BLaER1 treated with 17β-estradiol and CSF1 and Interleukin-3, amounts not matched to agents 10 nM and 100 nM (cell line): ENCODE data around the gene MTARC1.
A peak's percentile ranks its signal among the peaks of the same experiment; 100 is the strongest.

Experiments used
- H3K27ac ChIP-seq, 11 experiments: shearing (Covaris generic); formaldehyde crosslinking; 2 replicates each; pipeline ENCODE4 v1.8.1; 2022
- H3K27me3 ChIP-seq, 11 experiments: shearing (Covaris generic); formaldehyde crosslinking; 2 replicates each; pipeline ENCODE4 v1.8.1; 2022
- H3K36me3 ChIP-seq, 11 experiments: shearing (Covaris generic); formaldehyde crosslinking; 2 replicates each; pipeline ENCODE4 v1.8.1; 2022
- H3K4me1 ChIP-seq, 10 experiments: shearing (Covaris generic); formaldehyde crosslinking; 2 replicates each; pipeline ENCODE4 v1.8.1; 2022
- H3K4me2 ChIP-seq, 11 experiments: shearing (Covaris generic); formaldehyde crosslinking; 2 replicates each; pipeline ENCODE4 v1.8.1; 2022
- H3K4me3 ChIP-seq, 10 experiments: shearing (Covaris generic); formaldehyde crosslinking; 2 replicates each; pipeline ENCODE4 v1.8.1; 2022
- H3K9ac ChIP-seq, 11 experiments: shearing (Covaris generic); formaldehyde crosslinking; 2 replicates each; pipeline ENCODE4 v1.8.1; 2022
- H3K9me3 ChIP-seq, 11 experiments: shearing (Covaris generic); formaldehyde crosslinking; replicated peaks in 1 of 11; 2 replicates each; pipeline ENCODE4 v1.8.1; 2022
- H4K20me1 ChIP-seq, 11 experiments: shearing (Covaris generic); formaldehyde crosslinking; 2 replicates each; pipeline ENCODE4 v1.8.1; 2022
- Cebpa-rat ChIP-seq, 11 experiments: shearing (Covaris generic); IDR thresholded peaks; 2 replicates each; pipeline ENCODE4 v1.8.1; 2022

MTARC1 gene

GRCh38 chr1:220817907-220818306 is 31.2 kb downstream of the MTARC1 start:
- no peaks in the 10 kb centered on the region for H3K27me3 ChIP-seq
- H3K36me3 ChIP-seq, result no peaks in the 10 kb centered on the region
- peaks cover 0 to 8% (median 0%) of the 10 kb centered on the region in 11 experiments; a peak in 3 of 22 replicates for H3K9me3 ChIP-seq
- no peaks in the 10 kb centered on the region for H4K20me1 ChIP-seq
- peak overlapping the region in 1 of 11 experiments; percentile 18; a peak in 1 of 22 replicates for H3K4me2 ChIP-seq
- no peaks in the 10 kb centered on the region for H3K4me1 ChIP-seq
- no peak for TF ChIP-seq Cebpa-rat (IDR thresholded peaks at IDR 0.05)
- no peak overlapping the region for H3K9ac ChIP-seq
- no peak overlapping the region for H3K27ac ChIP-seq
- no peak overlapping the region for H3K4me3 ChIP-seq

- no peak for TF ChIP-seq Cebpa-rat (IDR thresholded peaks at IDR 0.05)
- H3K27me3 ChIP-seq, result no peaks in the 10 kb centered on the region
- no peak overlapping the region for H3K4me3 ChIP-seq
- no peak overlapping the region for H3K9ac ChIP-seq
- no peaks in the 10 kb centered on the region for H3K36me3 ChIP-seq
- no peaks in the 10 kb centered on the region for H4K20me1 ChIP-seq
- peak overlapping the region in 1 of 11 experiments; percentile 13; a peak in 1 of 22 replicates for H3K27ac ChIP-seq
- H3K4me1 ChIP-seq, result no peaks in the 10 kb centered on the region
- peaks cover 0 to 8% (median 0%) of the 10 kb centered on the region in 11 experiments; a peak in 3 of 22 replicates for H3K9me3 ChIP-seq
- H3K4me2 ChIP-seq, result 0 out of 22 replicates have a peak overlapping the region, but pooled peaks of 1 of the 11 experiments have one; percentile 18
Observed at GRCh38 chr1:220818421-220819173, 31.9 kb downstream of the MTARC1 start.

GRCh38 chr1:220819467-220820026 is 32.8 kb downstream of the MTARC1 start:
- no peak for TF ChIP-seq Cebpa-rat (IDR thresholded peaks at IDR 0.05)
- no peaks in the 10 kb centered on the region for H4K20me1 ChIP-seq

GRCh38 chr1:220824031-220824989 is 37.6 kb downstream of the MTARC1 start:
- Histone ChIP-seq H4K20me1 (no peaks in the 10 kb centered on the region), H3K27me3 (no peaks in the 10 kb centered on the region), H3K4me1 (peaks cover 0 to 11% (median 8%) of the 10 kb centered on the region in 10 experiments; a peak in 14 of 20 replicates), H3K4me3 (no peak overlapping the region), H3K4me2 (no peak overlapping the region), H3K27ac (no peak overlapping the region), H3K9me3 (peaks cover 0 to 3% (median 0%) of the 10 kb centered on the region in 11 experiments; a peak in 1 of 22 replicates), H3K36me3 (no peaks in the 10 kb centered on the region), H3K9ac (no peak overlapping the region)
- no peak for TF ChIP-seq Cebpa-rat (IDR thresholded peaks at IDR 0.05)

More at GRCh38 chr1:220819467-220820026, 32.8 kb downstream of the MTARC1 start:
- H3K4me3 ChIP-seq, result no peak overlapping the region
- no peaks in the 10 kb centered on the region for H3K36me3 ChIP-seq
- H3K4me1 ChIP-seq, result no peaks in the 10 kb centered on the region
- no peak overlapping the region for H3K4me2 ChIP-seq
- H3K27ac ChIP-seq, result no peak overlapping the region
- no peak overlapping the region for H3K9ac ChIP-seq
- H3K9me3 ChIP-seq, result peaks cover 0 to 8% (median 0%) of the 10 kb centered on the region in 11 experiments; a peak in 3 of 22 replicates
- no peaks in the 10 kb centered on the region for H3K27me3 ChIP-seq

GRCh38 chr1:220825819-220826551 is 39.3 kb downstream of the MTARC1 start:
- peak overlapping the region in 1 of 11 experiments; percentile 31; a peak in 2 of 22 replicates for H3K9ac ChIP-seq
- 0 out of 22 replicates have a peak, but pooled peaks cover 0 to 3% (median 0%) of the 10 kb centered on the region in 11 experiments for H3K9me3 ChIP-seq
- H3K4me2 ChIP-seq, result peak overlapping the region in 10 of 11 experiments; percentile 3 to 58 (median 39); a peak in 14 of 22 replicates
- H3K4me3 ChIP-seq, result no peak overlapping the region
- TF ChIP-seq Cebpa-rat (IDR thresholded peaks at IDR 0.05), result peak in 1 of 11 experiments; percentile 42; a peak in 1 of 22 replicates
- no peaks in the 10 kb centered on the region for H3K27me3 ChIP-seq
- H3K27ac ChIP-seq, result no peak overlapping the region
- no peaks in the 10 kb centered on the region for H3K36me3 ChIP-seq
- no peaks in the 10 kb centered on the region for H4K20me1 ChIP-seq
- peaks cover 0 to 11% (median 8%) of the 10 kb centered on the region in 10 experiments; a peak in 14 of 20 replicates for H3K4me1 ChIP-seq

GRCh38 chr1:220826729-220827128 is 40.0 kb downstream of the MTARC1 start:
- Histone ChIP-seq H3K27me3 (no peaks in the 10 kb centered on the region), H3K27ac (no peak overlapping the region), H3K4me1 (peaks cover 0 to 11% (median 8%) of the 10 kb centered on the region in 10 experiments; a peak in 14 of 20 replicates), H3K4me3 (no peak overlapping the region), H4K20me1 (no peaks in the 10 kb centered on the region), H3K9ac (no peak overlapping the region; a peak in 1 of 22 replicates), H3K9me3 (peaks cover 0 to 10% (median 0%) of the 10 kb centered on the region in 11 experiments; a peak in 2 of 22 replicates), H3K36me3 (no peaks in the 10 kb centered on the region), H3K4me2 (peak overlapping the region in 8 of 11 experiments; percentile 8 to 58 (median 42); a peak in 10 of 22 replicates)
- no peak for TF ChIP-seq Cebpa-rat (IDR thresholded peaks at IDR 0.05)

- Histone ChIP-seq H3K36me3 (no peaks in the 10 kb centered on the region), H3K27ac (no peak overlapping the region), H3K27me3 (no peaks in the 10 kb centered on the region), H3K4me2 (no peak overlapping the region), H3K4me1 (peaks cover 0 to 11% (median 8%) of the 10 kb centered on the region in 10 experiments; a peak in 14 of 20 replicates), H3K9ac (no peak overlapping the region), H3K4me3 (no peak overlapping the region), H4K20me1 (no peaks in the 10 kb centered on the region), H3K9me3 (peaks cover 0 to 10% (median 0%) of the 10 kb centered on the region in 11 experiments; a peak in 2 of 22 replicates)
- TF ChIP-seq Cebpa-rat (IDR thresholded peaks at IDR 0.05), result no peak
Observed at GRCh38 chr1:220827445-220828178, 40.9 kb downstream of the MTARC1 start.
